ENCODE measurements around the gene SPAG7.
A peak's percentile ranks its signal among the peaks of the same experiment; 100 is the strongest.

SPAG7 gene

GRCh38 chr17:4974115-4974670, 6.6 kb upstream of the SPAG7 start:
- no peak for DNase-seq

DNA sequence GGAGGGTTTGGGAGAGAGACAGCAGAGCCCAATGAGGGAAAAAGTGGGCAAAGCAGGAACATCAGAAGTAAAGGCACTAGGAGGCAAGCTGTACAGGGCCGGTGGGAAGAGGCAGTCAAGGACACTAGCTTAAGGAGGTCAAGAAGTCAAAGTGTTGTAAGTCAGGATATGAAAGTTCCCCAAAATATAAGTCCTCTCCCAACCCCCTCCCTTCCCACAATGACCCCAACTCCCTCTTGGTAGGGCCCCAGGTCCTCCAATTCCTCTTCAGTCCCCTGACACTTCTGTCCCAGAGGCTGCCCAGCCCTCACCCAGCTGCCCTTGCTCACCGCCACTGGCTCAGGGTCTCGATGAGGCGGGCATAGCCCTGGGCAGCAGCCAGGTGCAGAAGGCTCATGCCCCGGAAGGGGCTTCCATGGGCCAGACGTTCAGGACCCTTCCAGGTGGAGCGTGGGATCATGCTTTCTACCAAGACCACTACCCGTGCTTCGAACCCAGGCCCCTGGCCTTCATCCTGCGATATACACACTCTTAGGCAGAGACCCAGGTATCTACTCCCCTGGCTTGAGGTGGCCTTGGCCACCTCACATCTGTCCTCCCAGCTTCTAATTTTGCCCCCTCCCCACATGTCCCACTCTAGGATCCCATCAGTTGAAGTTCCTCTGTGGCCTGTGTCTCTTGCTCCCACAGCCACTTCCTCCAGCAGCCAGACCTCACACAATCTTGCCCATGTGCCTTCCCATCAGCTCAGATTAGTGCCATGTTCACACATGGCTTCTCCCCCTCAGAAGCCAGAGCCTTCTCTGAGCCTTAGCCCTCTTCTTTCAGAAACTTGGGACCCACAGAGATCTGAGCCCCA, 5.9 kb upstream of the SPAG7 start:
- DNase-seq, result no peak

- no peak for DNase-seq
Measured at GRCh38 chr17:4972752-4973151, 5.1 kb upstream of the SPAG7 start.

GRCh38 chr17:4972322-4972721, 4.7 kb upstream of the SPAG7 start:
- no peak for DNase-seq

DNA sequence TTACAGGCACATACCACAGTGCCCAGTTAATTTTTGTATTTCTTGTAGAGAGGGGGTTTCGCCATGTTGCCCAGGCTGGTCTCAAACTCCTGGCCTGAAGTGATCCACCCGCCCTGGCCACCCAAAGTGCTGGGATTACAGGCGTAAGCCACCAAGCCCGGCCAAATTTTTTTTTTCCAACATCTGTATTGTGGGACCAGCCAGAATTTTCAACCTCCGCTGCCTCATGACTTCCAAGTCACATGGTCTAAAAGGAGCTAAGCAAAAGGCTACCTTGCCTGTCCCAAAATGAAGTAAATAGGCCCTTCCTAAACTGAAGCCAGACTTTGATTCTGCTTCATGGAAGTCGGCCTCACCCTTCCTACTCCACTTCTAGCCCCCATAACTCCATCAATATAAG, 4.2 kb upstream of the SPAG7 start:
- DNase-seq, result no peak

- DNase-seq, result no peak
Measured at GRCh38 chr17:4970273-4970672, 2.7 kb upstream of the SPAG7 start.

DNA sequence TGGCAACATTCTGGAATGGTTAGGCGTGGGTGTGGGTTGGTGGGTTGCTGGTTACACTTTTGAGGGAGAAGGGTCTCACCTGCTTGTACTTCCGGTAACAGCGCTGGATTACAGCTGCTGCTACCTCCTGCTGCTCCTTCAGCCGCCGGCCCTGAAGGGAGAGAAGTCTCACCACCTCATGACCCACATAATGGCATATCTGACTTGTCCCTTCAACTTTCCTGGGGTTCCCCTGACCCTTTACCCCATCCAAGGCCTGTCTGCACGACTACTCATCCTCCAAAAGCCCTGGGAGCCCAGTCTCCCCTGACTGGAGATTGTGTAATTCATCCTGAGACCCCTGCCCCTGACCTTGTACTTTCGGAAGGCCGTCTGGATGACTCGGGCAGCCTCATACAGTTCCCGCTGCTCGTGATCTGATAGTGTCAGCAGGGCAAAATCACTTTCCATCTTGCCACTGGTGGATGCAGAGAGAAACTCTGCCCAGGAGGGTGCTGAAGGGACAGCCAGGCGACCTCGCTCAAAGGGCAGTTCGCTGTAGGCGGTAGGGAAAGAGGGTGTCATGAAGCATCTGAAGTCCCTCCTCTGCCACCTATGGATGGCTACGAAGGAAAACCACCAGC, 2.0 kb upstream of the SPAG7 start:
- no peak for DNase-seq

DNA sequence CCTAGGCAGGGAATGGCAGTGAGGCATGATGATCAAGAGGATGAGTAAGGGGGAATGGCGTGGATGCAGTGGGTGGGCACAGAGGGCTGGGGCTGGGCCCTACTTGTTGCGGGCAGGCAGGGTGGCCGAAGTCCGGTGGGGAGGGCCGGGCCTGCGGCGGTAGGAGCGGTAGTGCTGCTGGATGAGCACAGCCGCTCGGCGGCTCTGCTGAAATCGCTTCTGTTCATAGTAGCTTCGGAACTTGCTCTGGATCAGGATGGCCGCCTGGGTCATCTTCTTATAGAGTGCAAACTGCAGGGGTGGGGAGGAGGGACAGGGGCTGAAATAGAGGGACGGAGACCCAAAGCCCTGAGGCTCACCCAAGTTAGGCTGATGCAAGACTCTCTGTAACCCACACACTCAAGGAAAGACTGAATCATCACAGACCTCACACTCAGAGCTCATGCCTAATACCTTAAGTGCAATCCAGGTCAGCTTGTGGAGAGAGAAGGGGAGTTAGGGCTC, 1.5 kb upstream of the SPAG7 start:
- DNase-seq, result no peak

DNA sequence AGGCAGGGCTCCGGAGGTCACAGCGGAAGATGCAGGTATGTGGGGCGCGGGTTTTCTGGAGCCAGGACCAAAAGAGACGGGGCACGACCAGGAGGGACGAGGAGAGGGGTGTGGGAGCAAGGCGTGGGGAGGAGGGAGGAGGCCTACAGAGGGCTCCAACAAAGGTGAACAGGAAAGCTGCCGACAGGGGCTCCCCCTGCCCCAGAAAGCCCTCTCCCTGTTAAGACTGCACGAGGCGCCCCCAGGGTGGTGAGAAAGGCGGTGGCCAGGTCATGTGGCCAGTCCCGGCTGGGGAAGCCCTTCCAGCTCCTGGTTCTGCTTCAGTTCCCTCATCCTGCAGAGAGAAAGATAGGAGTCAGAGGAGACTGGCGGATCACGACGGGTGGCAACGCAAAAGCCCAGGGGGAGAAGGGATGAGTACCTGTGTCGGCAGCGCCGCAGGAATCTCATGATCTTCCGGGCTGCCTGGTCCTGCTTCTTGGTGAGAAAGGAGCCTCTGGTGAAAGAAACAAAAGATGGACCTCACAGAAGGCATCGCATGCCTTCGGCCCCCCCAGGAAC, 949 bp upstream of the SPAG7 start:
- DNase-seq, result no peak

- DNase-seq, result peak; percentile 97
Measured at GRCh38 chr17:4966844-4967538, 626 bp downstream of the SPAG7 start.

GRCh38 chr17:4965311-4965986, 2.2 kb downstream of the SPAG7 start:
- DNase-seq, result no peak

GRCh38 chr17:4960279-4960922, 7.2 kb downstream of the SPAG7 start:
- no peak for DNase-seq

- no peak for DNase-seq
Measured at GRCh38 chr17:4959261-4959965, 8.2 kb downstream of the SPAG7 start.

DNA sequence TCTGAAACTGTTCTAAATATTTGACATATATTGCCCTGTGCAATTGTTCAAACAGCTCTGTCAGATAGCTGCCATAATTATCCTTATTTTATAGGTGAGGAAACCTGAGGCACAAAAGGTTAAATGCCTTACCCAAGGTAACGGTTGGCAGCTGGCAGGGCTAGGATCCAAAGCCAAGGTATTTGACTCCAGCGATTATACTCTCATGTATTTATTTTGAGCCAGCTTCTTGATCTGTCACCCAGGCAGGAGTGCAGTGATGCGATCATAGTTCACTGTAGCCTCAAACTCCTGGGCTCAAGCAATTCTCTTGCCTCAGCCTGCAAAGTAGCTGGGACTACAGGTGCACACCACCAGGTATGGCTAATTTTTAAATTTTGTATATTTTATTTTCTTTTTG, 9.5 kb downstream of the SPAG7 start:
- no peak for DNase-seq

DNA sequence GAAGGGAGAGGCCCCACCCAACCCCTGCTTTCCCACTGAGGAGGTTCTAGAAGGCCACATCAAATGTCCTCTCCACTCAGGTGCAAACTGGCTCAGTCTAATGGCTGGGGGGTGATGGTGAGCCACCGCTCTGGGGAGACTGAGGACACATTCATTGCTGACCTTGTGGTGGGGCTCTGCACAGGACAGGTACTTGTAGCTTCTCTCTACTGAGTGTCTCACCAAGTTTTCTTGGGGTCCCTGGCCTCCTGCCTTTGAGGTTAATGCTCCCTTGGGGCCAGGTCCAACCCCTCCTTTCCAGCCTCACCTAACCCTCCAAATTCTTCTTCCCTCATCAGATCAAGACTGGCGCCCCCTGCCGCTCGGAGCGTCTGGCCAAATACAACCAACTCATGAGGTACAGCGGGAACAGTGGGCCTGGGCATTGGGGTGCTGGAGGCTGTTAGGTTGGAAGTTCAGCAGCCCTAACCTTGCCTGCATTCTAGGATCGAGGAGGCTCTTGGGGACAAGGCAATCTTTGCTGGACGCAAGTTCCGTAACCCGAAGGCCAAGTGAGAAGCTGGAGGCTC, 11.0 kb downstream of the SPAG7 start:
- DNase-seq, result no peak

DNA sequence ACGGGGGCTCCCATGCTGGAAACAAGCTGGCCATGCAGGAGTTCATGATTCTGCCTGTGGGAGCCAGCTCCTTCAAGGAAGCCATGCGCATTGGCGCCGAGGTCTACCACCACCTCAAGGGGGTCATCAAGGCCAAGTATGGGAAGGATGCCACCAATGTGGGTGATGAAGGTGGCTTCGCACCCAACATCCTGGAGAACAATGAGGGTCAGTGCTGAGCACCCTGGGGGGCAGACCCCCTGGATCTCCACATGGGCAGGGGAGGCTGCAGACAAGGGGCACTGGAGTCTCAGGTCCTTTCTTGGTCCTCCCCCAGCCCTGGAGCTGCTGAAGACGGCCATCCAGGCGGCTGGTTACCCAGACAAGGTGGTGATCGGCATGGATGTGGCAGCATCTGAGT, 12.5 kb downstream of the SPAG7 start:
- no peak for DNase-seq

- DNase-seq, result no peak
Measured at GRCh38 chr17:4953451-4953961, 14.1 kb downstream of the SPAG7 start.

DNA sequence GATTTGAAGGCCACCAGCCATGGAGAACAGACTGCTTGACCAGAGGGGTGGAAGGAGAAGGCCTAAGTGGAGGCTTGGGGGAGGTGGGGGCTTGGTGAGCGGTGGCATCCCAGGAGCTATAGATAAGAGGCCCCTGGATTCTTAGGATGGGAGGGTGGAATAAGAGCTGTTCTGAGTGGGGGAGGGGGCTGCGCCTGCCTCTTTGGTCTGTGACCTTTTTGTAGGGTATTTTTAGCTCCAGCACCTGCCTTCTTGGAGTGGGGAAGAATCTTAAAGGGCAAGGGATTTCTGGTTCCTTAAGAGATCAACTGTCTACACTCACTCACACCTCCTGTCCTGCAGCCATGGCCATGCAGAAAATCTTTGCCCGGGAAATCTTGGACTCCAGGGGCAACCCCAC, 16.1 kb downstream of the SPAG7 start:
- DNase-seq, result no peak

- DNase-seq, result peak; percentile 29
Measured at GRCh38 chr17:4950746-4951204, 16.8 kb downstream of the SPAG7 start, which contains the start of gene ENO3. Gene ENO3, plus strand, starts transcription at chr17:4951119. Its CDS starts 711 bp downstream, at chr17:4951830.

GRCh38 chr17:4950075-4950745, 17.4 kb downstream of the SPAG7 start:
- DNase-seq, result peak; percentile 22
